ENCODE results near the gene CEP120. TPM values are rescaled to one million over a fixed set of nuclear protein-coding genes. Genes with fewer than 3 reads are reported as not detected.
"Not testable (repeated sequence)": the region's sequence is repeated elsewhere in the genome, so short reads cannot be mapped to it uniquely, and the experiment has no call there.

The CEP120 gene
- total RNA-seq, 6 experiments from 2014 or later, result 5.7 to 12.7 (median 7.1) TPM

DNA sequence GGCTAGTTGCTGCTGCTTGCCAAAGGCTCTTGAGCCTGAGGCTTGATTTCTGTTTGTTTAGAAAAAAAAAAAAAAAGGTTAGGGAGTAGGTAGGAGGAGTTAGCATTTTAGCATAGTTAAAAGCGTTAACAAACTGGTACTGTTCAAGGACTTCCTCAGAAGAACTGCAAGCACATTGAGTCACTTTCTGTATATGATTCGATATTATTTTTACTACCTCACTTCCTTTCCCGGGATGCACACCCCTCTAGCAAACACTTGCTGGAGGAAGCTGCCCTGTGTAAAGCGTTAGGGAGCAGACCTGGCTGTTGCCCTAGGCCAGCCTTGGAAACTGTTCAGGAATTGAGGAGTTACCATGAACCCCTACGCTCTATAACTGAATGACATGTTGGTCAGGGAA is 15.7 kb upstream of the CEP120 start:
- no peak overlapping the region for H3K4me3 ChIP-seq
- TF ChIP-seq POLR2A (IDR thresholded peaks at IDR 0.05), result no peak
- no peak for TF ChIP-seq CTCF (IDR thresholded peaks at IDR 0.05)
- intact Hi-C loops (cut with DNase I), result no loop called here
- WGBS (ENCODE audit: insufficient coverage, low coverage, low lambda C conversion rate, missing lambda C conversion rate), result 29% methylated on average over 5 of the region's 5 CpGs
- H3K36me3 ChIP-seq, result no peaks in the 10 kb centered on the region
- H3K4me1 ChIP-seq, result peaks cover 0 to 8% (median 0%) of the 10 kb centered on the region in 4 donors
- DNase-seq, result no peak
- H3K9me3 ChIP-seq, result no peaks in the 10 kb centered on the region
- H3K27ac ChIP-seq, result peak overlapping the region in 1 of 3 donors; percentile 37
- no peaks in the 10 kb centered on the region for H3K27me3 ChIP-seq
- peak; percentile 77 to 94 (median 80) for ATAC-seq

GRCh38 chr5:123438244-123438643 is 15.0 kb upstream of the CEP120 start:
- TF ChIP-seq CTCF (IDR thresholded peaks at IDR 0.05) (no peak), POLR2A (IDR thresholded peaks at IDR 0.05) (no peak)
- intact Hi-C loops (cut with DNase I), result no loop called here
- Histone ChIP-seq H3K4me1 (peaks cover 0 to 8% (median 0%) of the 10 kb centered on the region in 4 donors), H3K36me3 (no peaks in the 10 kb centered on the region), H3K27me3 (no peaks in the 10 kb centered on the region), H3K27ac (peak overlapping the region in 1 of 3 donors; percentile 37), H3K9me3 (no peaks in the 10 kb centered on the region), H3K4me3 (no peak overlapping the region)
- peak in 1 of 4 donors; percentile 17 for ATAC-seq
- 66% methylated on average over 2 of the region's 2 CpGs for WGBS (ENCODE audit: insufficient coverage, low coverage, low lambda C conversion rate, missing lambda C conversion rate)
- no peak for DNase-seq

DNA sequence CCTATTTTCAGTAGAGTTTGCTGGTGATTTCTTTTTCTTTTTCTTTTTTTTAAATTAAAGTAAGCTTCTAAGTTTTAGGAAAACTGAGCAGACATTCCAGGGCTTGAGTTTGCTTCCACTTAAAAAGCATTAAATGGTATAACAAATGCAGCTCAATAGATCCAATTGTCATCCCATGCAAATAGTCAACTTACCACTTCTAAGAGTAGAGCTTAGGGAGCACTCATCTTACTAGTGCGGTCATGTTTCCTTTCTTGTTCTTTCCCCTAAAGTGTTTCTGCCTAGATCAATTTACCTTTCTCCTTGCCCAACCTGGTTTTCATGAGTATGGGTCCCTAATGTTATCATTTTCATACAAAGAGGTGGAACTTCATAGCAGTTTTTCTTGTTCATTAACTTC is 13.0 kb upstream of the CEP120 start:
- no peak for DNase-seq
- no peak for ATAC-seq
- H3K9me3 ChIP-seq, result no peaks in the 10 kb centered on the region
- peaks cover 0 to 8% (median 0%) of the 10 kb centered on the region in 4 donors for H3K4me1 ChIP-seq
- intact Hi-C loops (cut with DNase I), result no loop called here
- TF ChIP-seq POLR2A (IDR thresholded peaks at IDR 0.05), result no peak
- no peak for TF ChIP-seq CTCF (IDR thresholded peaks at IDR 0.05)
- H3K36me3 ChIP-seq, result no peaks in the 10 kb centered on the region
- H3K27ac ChIP-seq, result no peak overlapping the region
- WGBS (ENCODE audit: insufficient coverage, low coverage, low lambda C conversion rate, missing lambda C conversion rate), result 100% methylated on average over 1 of the region's 1 CpG
- H3K27me3 ChIP-seq, result no peaks in the 10 kb centered on the region
- H3K4me3 ChIP-seq, result no peak overlapping the region

- no peak for TF ChIP-seq CTCF (IDR thresholded peaks at IDR 0.05)
- no peak for TF ChIP-seq POLR2A (IDR thresholded peaks at IDR 0.05)
- Histone ChIP-seq H3K36me3 (no peaks in the 10 kb centered on the region), H3K27me3 (no peaks in the 10 kb centered on the region), H3K4me1 (peaks cover 0 to 16% (median 3%) of the 10 kb centered on the region in 4 donors), H3K4me3 (no peak overlapping the region), H3K27ac (no peak overlapping the region), H3K9me3 (no peaks in the 10 kb centered on the region)
- intact Hi-C loops (cut with DNase I), result no loop called here
- no peak for DNase-seq
- WGBS (ENCODE audit: insufficient coverage, low coverage, low lambda C conversion rate, missing lambda C conversion rate), result 85% methylated on average over 1 of the region's 1 CpG
- ATAC-seq, result no peak
These were observed 11.6 kb upstream of the CEP120 start for GRCh38 chr5:123434796-123435195.

DNA sequence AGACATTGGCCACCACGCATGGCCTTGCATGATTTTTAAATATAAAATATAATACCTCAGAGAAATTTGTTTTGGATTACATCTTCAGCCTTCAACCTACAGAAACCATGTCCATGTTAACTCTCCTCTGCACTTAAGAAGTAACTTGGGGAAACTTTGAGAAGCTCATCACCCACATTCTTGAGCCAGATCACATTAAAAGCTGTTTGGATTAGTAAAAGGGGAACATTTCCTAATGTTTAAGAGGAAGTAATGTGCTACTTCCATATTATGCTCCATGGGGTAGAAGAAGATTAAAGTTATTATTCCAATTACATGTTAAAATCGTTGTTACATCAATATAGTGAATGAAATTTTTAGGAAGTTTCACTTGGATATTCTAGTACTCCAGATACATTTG is 10.4 kb upstream of the CEP120 start:
- TF ChIP-seq POLR2A (IDR thresholded peaks at IDR 0.05) (no peak), CTCF (IDR thresholded peaks at IDR 0.05) (no peak)
- DNase-seq (no peak), ATAC-seq (no peak)
- no peak overlapping the region for H3K27ac ChIP-seq
- H3K4me3 ChIP-seq, result no peak overlapping the region
- no peaks in the 10 kb centered on the region for H3K9me3 ChIP-seq
- H3K4me1 ChIP-seq, result peaks cover 0 to 21% (median 6%) of the 10 kb centered on the region in 4 donors
- H3K36me3 ChIP-seq, result no peaks in the 10 kb centered on the region
- intact Hi-C loops (cut with DNase I), result no loop called here
- 85% methylated on average over 2 of the region's 2 CpGs for WGBS (ENCODE audit: insufficient coverage, low coverage, low lambda C conversion rate, missing lambda C conversion rate)
- no peaks in the 10 kb centered on the region for H3K27me3 ChIP-seq

- H3K4me3 ChIP-seq; DNase-seq; ATAC-seq; H3K36me3 ChIP-seq; H3K27me3 ChIP-seq; intact Hi-C loops (cut with DNase I); H3K9me3 ChIP-seq: not testable (repeated sequence)
- Histone ChIP-seq H3K4me1 (peaks cover 0 to 21% (median 9%) of the 10 kb centered on the region in 4 donors), H3K27ac (peak overlapping the region in 2 of 3 donors; percentile 43 to 81)
- no CpG with 5 or more reads among the region's 32 CpGs for WGBS (ENCODE audit: insufficient coverage, low coverage, low lambda C conversion rate, missing lambda C conversion rate)
These were observed 7.2 kb upstream of the CEP120 start for GRCh38 chr5:123430441-123430840.
